ENCODE results near the gene ARIH2.
A peak's percentile ranks its signal among the peaks of the same experiment; 100 is the strongest.

The ARIH2 gene

GRCh38 chr3:48974076-48974864 lies 55.6 kb downstream of the ARIH2 start:
- DNase-seq: no peak

- DNase-seq: no peak
Observed at GRCh38 chr3:48979451-48979850, 60.8 kb downstream of the ARIH2 start.

DNA sequence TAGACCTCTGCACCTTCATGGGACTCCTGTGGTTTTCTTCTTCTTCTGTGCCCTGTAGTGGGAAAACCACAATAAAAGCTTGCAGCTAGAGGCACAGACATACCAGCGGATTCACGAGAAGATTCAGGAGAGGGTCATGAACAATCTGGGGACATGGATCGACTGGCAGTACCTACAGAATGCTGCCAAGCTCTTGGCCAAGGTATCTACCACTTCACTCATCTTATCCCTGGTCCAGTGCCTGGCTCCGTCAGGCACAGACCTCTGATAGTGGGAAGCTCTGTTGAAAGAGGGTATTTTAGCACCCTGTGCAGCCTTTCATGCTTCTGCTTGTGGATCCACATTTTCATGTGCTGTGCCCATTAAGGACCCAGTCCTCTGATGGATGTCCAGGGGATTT lies 61.7 kb downstream of the ARIH2 start:
- DNase-seq: no peak

- no peak for DNase-seq
Observed at GRCh38 chr3:48982016-48982415, 63.4 kb downstream of the ARIH2 start.

GRCh38 chr3:48982686-48983085 lies 64.0 kb downstream of the ARIH2 start:
- DNase-seq: no peak

DNA sequence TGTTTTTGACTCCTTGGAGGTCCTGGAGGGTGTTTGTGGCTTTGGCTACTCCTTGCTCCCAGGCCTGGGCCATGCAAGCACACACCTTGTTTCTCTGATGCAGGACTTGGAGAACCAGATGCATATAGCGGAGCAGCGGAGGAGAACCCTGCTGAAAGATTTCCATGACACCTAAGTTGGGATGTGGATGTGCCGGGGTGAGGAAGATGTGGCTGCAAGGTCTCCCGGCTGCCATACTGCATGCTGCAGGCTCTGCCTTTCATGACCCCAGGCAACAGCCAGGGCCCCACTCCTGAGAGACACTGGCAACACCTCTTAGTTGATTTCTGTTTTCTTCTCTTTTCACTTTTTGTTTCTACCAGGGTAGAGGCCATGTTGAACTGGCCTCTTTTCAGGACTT lies 64.5 kb downstream of the ARIH2 start:
- no peak for DNase-seq

DNA sequence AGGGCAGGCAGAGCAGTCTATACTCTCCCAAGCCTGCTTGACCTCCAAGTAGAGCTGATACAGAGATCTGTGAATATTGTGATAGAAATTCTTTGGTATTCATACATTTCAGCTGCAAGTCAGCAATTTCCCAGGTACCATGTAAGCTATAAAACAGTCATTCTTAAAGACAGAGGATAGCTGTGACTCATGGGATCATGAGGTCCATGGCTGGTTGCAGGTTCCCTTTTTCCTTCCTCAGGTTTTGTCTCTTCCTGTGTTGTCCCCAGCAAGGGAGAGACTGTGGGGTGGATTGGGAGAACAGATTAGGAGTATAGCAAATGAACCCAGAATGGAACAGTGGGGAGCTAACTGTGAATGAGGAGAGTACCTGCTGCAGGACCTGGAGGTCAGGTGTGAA lies 66.0 kb downstream of the ARIH2 start:
- DNase-seq: no peak

DNA sequence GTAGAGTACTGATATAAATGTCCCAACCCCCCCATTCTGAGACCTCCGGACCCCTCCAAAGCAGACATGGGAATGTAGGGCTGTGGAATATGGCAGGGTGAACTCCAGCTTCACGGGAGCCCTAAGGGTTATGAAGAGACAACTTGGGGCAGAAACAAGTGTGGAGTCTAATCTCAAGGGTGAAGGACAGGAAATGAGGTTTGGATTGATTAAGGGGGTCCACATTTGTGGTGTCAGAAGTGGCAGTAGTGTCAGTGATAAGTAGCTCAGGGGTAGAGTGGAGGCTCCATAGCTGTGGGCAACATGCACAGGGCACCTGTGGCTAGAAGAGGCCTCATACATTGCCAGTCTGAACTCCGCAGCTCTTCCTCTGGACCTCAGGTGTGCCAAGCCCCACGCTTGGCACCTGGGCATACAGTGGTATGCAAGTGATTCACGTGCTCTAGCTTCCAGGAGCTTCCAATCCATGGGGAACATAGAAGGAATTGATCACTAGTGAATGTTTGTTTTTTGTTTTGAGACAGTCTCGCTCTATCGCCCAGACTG lies 67.3 kb downstream of the ARIH2 start:
- DNase-seq: no peak

GRCh38 chr3:48989126-48989795 lies 70.6 kb downstream of the ARIH2 start:
- no peak for DNase-seq

DNA sequence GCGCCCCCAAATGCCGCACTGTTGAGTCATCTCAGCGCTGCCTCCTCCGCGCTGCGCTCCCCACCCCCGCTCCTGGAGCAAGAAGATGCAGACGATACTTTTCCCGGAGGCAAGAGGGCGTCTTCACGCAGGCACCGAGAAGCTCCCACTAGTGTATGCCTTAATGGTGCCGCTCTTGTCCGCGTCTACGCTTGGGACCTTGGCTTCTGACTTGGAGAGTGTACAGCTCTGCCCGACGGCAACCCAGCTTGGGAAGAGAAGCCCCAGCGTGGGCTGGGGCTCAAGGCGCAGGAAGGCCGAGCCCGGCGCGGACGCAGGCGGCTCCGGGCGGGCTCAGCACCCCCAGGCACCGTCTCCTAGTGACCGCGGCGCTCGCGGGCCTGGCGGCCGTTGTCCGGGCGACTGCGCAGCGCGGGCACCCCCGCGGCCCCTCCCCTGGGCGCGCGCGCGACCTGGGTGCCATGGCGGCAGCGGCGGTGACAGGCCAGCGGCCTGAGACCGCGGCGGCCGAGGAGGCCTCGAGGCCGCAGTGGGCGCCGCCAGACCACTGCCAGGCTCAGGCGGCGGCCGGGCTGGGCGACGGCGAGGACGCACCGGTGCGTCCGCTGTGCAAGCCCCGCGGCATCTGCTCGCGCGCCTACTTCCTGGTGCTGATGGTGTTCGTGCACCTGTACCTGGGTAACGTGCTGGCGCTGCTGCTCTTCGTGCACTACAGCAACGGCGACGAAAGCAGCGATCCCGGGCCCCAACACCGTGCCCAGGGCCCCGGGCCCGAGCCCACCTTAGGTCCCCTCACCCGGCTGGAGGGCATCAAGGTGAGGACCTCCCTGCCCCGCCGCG lies 71.4 kb downstream of the ARIH2 start, which contains the start of gene P4HTM:
Gene P4HTM, plus strand, starts transcription at position 446 of the 840 bp plus-strand sequence. Its CDS starts 16 bp downstream, at position 462.
- DNase-seq: peak; percentile 33 to 44 (median 41)

DNA sequence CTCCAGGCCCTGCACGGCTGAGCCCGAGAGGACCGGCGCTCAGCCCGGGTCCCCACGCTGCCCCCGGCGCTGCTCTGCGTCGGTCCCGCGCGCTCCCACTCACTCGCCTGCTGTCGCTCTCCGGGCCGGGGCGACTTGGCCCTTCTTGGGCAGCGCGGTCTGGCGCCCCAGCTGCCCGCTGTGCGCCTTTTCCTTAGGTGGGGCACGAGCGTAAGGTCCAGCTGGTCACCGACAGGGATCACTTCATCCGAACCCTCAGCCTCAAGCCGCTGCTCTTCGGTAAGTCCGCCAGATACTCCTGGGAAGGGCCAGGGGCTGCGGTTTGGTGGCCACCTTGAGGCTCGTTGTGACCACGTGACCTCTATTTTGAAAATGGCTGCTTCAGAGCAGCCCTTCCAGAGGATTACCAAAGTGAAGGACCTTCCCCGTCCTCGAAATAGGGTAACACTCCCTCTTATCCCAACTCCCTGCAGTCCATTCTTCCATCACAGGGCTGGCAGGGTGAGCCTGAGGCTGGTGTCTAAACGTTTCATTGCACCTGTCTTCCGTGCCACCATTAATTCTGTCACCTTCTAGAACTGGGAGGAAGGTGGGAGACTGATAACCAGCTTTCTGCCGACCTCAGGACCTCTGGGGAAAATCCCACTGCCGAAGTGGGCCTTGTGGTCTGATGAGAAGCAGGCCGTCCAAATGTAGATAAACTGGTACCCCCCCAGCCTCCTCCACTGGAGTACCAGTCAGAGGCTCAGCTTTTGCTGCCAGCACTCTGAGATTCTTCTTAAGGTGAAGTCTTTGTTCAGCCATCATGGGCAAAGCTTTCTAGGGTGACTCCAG lies 72.2 kb downstream of the ARIH2 start:
- DNase-seq: no peak

GRCh38 chr3:48991851-48992545 lies 73.4 kb downstream of the ARIH2 start:
- no peak for DNase-seq

- no peak for DNase-seq
Observed at GRCh38 chr3:48993834-48994233, 75.2 kb downstream of the ARIH2 start.

DNA sequence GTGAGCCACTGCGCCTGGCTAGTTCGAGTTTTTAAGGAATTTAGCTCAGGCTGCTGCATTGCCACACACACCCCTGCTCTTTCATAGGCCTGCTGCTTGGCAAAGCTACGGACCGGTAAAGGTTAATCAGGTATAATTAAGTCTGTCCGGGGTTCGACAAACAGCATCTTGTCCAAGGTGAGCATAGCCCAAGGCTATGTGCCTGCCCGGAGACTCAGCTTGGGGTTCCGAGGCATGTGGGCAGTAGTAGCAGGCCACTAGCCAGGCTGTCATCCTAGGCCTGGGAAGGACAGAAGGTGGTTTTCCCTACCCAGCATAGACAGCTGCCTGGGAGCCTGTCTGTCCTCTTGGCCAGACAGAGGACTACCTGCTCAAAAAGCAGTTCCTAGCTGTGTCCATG lies 78.0 kb downstream of the ARIH2 start:
- DNase-seq: no peak

DNA sequence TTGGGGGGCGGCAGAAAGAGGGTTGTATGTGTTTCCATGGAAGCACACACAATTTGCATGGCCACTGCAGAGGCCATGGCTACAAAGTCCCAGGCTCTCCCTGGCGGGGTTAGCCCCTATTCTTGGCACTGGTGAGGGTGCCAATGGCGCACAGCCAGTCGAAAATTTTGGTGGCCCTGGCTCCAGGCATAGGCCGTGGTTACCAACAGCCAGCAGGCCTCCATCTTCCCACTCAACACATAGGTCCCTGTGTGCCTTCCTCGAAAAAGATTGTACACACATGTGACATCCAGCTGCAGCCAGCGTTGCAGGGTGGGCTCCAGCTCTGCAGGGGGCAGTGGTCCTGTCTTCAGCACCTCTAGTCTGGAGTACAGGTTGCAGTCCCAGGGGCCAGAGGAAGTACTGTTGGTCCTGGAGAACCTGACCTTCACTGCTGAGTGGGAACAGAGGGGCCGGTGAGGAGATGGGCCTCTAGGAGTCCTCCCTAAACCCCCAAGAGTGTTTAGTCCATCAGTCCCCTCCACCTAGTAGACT lies 78.5 kb downstream of the ARIH2 start:
- DNase-seq: no peak

DNA sequence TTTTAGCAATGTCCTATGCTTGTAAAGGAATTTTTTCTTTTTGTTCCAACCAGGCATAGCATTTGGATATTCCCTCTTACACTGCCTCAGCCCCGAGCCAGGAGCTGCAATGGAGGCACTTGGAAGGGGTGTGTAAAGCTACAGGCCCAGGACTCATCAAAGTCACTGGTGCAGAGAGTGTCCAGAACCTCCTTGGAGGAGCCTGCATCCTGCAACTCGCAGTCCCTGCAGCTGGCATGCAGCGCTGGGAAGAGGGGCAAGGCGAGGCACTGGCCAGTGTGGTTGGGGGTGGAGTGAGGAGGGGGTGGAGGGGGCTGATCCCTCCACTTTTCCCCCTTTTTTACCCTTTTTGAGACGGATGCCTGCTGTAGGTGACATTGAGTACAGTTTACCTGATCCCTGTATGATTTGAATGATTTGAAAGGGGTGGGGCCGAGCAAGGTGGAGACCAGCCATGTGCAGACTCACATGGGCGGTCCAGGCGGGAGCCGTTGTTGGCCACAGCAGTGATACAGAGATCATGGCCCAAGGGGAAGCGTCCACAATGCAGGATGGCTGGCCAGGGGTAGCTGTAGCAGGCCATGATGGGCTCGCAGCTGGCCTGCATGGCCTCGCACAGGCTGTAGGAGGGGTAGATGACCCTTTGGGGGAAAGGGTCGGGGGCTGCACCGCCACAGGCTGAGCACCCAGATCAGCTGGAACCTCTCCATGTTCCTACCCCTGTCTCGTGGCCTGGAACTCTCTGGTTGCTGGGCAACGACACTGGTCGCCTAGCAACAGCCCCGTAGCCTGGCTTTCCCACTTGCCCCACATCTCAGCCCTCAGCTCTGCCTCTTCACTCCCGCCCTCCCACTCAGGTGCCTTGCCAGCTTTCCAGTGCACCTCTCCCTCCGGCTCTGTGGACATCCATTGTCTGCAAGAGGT lies 79.3 kb downstream of the ARIH2 start:
- DNase-seq: no peak

DNA sequence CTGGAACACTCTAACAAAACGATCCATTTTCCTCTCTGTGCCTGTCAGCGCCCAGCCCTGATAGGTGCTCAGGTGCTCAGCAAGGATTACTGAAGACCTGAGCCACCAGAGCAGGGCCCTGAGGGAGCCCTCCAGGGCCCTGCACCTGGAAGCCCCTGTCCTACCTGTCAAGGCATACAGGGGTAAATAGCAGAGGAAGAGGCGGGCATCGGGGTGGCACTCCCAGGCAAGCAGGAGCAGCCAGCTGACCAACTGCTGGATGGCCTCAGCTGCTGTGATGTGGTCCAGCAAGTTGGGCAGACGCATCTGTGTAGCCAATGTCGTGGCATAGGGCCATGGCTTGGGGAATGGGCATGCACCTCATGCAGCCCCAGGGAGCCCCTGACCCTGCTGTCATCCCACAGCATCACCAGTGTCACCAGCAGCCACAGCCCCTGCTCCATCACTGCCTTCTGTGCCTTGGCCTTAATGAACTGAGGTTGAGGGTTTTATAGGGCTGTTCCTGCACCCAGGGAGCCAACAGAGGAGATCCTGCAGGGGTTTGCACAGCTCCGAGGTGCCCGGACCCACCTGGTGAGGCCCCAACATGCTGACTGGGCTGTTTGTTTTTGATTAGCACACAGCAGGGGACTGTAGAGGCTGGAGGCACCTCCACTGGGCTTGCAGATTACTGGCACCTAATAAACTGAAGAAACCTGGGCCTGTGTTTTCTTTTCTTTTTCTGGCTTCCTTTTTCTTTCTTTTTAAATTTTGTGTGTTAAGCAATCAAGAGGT lies 80.6 kb downstream of the ARIH2 start:
- DNase-seq: no peak

DNA sequence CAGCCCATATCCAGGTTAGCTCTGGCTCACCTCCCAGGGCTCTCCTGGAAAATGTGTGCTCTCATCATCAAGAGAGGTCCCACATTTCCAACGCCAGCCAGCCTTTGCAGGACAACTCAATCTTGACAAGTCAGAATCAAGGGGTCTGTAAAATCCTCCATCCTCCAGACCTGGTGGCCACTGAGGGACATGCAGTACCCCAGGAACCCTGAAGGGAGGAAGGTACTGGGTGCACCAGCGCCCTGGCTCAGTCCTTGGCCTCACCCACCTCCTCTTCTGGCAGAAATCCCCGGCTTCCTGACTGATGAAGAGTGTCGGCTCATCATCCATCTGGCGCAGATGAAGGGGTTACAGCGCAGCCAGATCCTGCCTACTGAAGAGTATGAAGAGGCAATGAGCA lies 82.5 kb downstream of the ARIH2 start:
- DNase-seq: no peak

Measured in activated CD4-positive, CD25-positive, alpha-beta regulatory T cell (primary cell).